Measurements from ENCODE around the gene HOXD11.

HOXD11 gene

GRCh38 chr2:176149481-176149938 is 42.4 kb downstream of the HOXD11 start:
- no peak for DNase-seq (ENCODE audit: low read depth)

GRCh38 chr2:176149939-176150583 is 43.0 kb downstream of the HOXD11 start:
- no peak for DNase-seq (ENCODE audit: low read depth)

- no peak for DNase-seq (ENCODE audit: low read depth)
Measured at GRCh38 chr2:176150584-176151441, 43.7 kb downstream of the HOXD11 start.

GRCh38 chr2:176151442-176152287 is 44.6 kb downstream of the HOXD11 start, which contains the start of gene HOXD4:
HOXD4 (plus strand) TSS chr2:176151550; CDS start chr2:176151634, 84 bp downstream.
- no peak for DNase-seq (ENCODE audit: low read depth)

- DNase-seq (ENCODE audit: low read depth) = no peak
Measured at GRCh38 chr2:176152350-176153181, 45.5 kb downstream of the HOXD11 start.

GRCh38 chr2:176154576-176155252 is 47.6 kb downstream of the HOXD11 start:
- DNase-seq (ENCODE audit: low read depth) = no peak

- no peak for DNase-seq (ENCODE audit: low read depth)
Measured at GRCh38 chr2:176155356-176156044, 48.4 kb downstream of the HOXD11 start.

GRCh38 chr2:176156301-176156806 is 49.3 kb downstream of the HOXD11 start:
- DNase-seq (ENCODE audit: low read depth) = no peak

- DNase-seq (ENCODE audit: low read depth) = no peak
Measured at GRCh38 chr2:176156807-176157498, 49.9 kb downstream of the HOXD11 start, which contains the start of gene HOXD3. HOXD3 (plus strand) TSS chr2:176157307; CDS start chr2:176169115, 11,808 bp downstream.

GRCh38 chr2:176157499-176158185 is 50.6 kb downstream of the HOXD11 start:
- DNase-seq (ENCODE audit: low read depth) = no peak

GRCh38 chr2:176158186-176158591 is 51.1 kb downstream of the HOXD11 start:
- no peak for DNase-seq (ENCODE audit: low read depth)

- no peak for DNase-seq (ENCODE audit: low read depth)
Measured at GRCh38 chr2:176158855-176159662, 52.0 kb downstream of the HOXD11 start.

All from iris pigment epithelial cell (primary cell).